Measurements from ENCODE around the gene MPPED2. TPM values are rescaled to one million over a fixed set of nuclear protein-coding genes. Genes with fewer than 3 reads are reported as not detected.

MPPED2 gene
- total RNA-seq, 1 donor from 2014 or later, result 5.3 TPM

DNA sequence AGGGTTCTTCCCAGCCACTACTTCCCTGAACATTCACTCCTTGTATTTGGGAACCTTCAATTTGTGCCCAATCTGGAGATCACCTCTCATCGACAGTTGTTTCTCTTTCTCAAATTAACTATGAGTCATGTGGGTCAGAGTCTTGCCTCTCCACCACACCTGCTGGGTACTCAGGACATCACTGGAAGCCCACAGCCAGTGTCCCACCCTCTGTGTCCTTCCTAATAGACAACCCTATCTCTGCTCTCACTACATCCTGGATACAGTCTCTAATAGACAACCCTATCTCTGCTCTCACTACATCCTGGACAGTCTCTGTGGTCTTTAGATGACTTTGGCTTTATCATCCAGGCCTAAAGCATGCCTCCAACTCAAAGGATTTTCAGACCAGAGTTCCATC lies 193.1 kb downstream of the MPPED2 start:
- intact Hi-C loops (cut with DNase I), result no loop called here
- TF ChIP-seq, protein P1, sequence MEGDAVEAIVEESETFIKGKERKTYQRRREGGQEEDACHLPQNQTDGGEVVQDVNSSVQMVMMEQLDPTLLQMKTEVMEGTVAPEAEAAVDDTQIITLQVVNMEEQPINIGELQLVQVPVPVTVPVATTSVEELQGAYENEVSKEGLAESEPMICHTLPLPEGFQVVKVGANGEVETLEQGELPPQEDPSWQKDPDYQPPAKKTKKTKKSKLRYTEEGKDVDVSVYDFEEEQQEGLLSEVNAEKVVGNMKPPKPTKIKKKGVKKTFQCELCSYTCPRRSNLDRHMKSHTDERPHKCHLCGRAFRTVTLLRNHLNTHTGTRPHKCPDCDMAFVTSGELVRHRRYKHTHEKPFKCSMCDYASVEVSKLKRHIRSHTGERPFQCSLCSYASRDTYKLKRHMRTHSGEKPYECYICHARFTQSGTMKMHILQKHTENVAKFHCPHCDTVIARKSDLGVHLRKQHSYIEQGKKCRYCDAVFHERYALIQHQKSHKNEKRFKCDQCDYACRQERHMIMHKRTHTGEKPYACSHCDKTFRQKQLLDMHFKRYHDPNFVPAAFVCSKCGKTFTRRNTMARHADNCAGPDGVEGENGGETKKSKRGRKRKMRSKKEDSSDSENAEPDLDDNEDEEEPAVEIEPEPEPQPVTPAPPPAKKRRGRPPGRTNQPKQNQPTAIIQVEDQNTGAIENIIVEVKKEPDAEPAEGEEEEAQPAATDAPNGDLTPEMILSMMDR (IDR thresholded peaks at IDR 0.05), result no peak
- no peak overlapping the region for H3K27ac ChIP-seq
- H3K9me3 ChIP-seq, result no peaks in the 10 kb centered on the region
- H3K27me3 ChIP-seq, result no peaks in the 10 kb centered on the region
- peaks cover 0 to 3% of the 10 kb centered on the region in 2 donors for H3K4me1 ChIP-seq
- no peak overlapping the region for H3K4me3 ChIP-seq
- H3K36me3 ChIP-seq, result no peaks in the 10 kb centered on the region
- no peak for DNase-seq (ENCODE audit: low spot score in 2 of 2)

DNA sequence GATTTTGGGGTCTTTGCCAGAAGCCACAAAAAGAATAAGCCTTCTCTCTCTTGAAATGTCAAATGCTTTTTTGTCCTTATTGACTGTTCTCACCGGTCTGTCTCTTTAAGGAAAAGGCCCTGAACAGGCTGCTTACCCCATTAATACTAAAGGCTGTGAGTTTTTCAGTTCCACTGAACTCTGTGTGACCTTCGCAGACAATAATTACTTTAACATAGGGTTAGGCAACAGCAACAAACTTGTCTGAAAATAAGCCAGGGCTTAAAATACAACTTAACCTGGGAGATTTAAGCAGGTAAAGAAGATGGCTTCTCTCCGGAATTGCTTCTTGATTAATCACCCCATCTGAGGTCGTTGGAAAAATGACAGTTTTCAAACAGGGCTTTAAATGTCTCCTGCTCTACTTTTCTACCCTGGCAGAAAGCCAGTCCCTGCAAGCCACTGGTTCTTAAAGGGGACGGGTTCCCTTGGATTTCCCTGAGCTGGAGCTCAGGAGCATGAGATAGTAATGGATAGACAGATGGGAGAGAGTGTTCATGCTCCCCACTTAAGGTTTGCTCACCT lies 193.8 kb downstream of the MPPED2 start:
- intact Hi-C loops (cut with DNase I), result no loop called here
- TF ChIP-seq, protein P1 (IDR thresholded peaks at IDR 0.05), result no peak
- H3K36me3 ChIP-seq, result no peaks in the 10 kb centered on the region
- no peaks in the 10 kb centered on the region for H3K9me3 ChIP-seq
- DNase-seq (ENCODE audit: low spot score in 2 of 2), result no peak
- H3K4me3 ChIP-seq, result peak overlapping the region in 1 of 2 donors; percentile 34
- H3K27me3 ChIP-seq, result no peaks in the 10 kb centered on the region
- H3K27ac ChIP-seq, result no peak overlapping the region
- peaks cover 0 to 3% of the 10 kb centered on the region in 2 donors for H3K4me1 ChIP-seq

GRCh38 chr11:30388957-30389356 lies 197.2 kb downstream of the MPPED2 start:
- intact Hi-C loops (cut with DNase I), result no loop called here
- H3K36me3 ChIP-seq, result no peaks in the 10 kb centered on the region
- no peak for DNase-seq (ENCODE audit: low spot score in 2 of 2)
- peaks cover 0 to 3% of the 10 kb centered on the region in 2 donors for H3K4me1 ChIP-seq
- no peaks in the 10 kb centered on the region for H3K9me3 ChIP-seq
- TF ChIP-seq, protein P1 (IDR thresholded peaks at IDR 0.05), result no peak
- no peak overlapping the region for H3K4me3 ChIP-seq
- no peaks in the 10 kb centered on the region for H3K27me3 ChIP-seq
- no peak overlapping the region for H3K27ac ChIP-seq

- no peaks in the 10 kb centered on the region for H3K36me3 ChIP-seq
- intact Hi-C loops (cut with DNase I), result no loop called here
- H3K27ac ChIP-seq, result no peak overlapping the region
- no peak for DNase-seq (ENCODE audit: low spot score in 2 of 2)
- H3K9me3 ChIP-seq, result no peaks in the 10 kb centered on the region
- H3K27me3 ChIP-seq, result no peaks in the 10 kb centered on the region
- peaks cover 0 to 3% of the 10 kb centered on the region in 2 donors for H3K4me1 ChIP-seq
- H3K4me3 ChIP-seq, result no peak overlapping the region
- TF ChIP-seq, protein P1 (IDR thresholded peaks at IDR 0.05), result no peak
These were observed 198.0 kb downstream of the MPPED2 start for GRCh38 chr11:30387891-30388861.

- DNase-seq (ENCODE audit: low spot score in 2 of 2), result no peak
- H3K4me1 ChIP-seq, result no peaks in the 10 kb centered on the region
- intact Hi-C loops (cut with DNase I), result no loop called here
- H3K4me3 ChIP-seq, result no peak overlapping the region
- no peaks in the 10 kb centered on the region for H3K9me3 ChIP-seq
- H3K27ac ChIP-seq, result no peak overlapping the region
- TF ChIP-seq, protein P1 (IDR thresholded peaks at IDR 0.05), result no peak
- no peaks in the 10 kb centered on the region for H3K27me3 ChIP-seq
- H3K36me3 ChIP-seq, result no peaks in the 10 kb centered on the region
These were observed 204.3 kb downstream of the MPPED2 start for GRCh38 chr11:30381879-30382278.

All from ascending aorta (tissue), 2 donors.